K562 (cell line): ENCODE data around the gene RELA. TPM values are rescaled to one million over a fixed set of nuclear protein-coding genes. Genes with fewer than 3 reads are reported as not detected.

Source experiments
- HEY1 ChIP-seq: fragments of 250-450 bp; sonication (Bioruptor Pico); IDR thresholded peaks from 2 replicates; pipeline ENCODE4 v1.5.0; 2020; ENCODE audit warnings: mild to moderate bottlenecking, moderate library complexity, borderline replicate concordance
- LARP7 ChIP-seq: fragments of 450-650 bp; IDR thresholded peaks from 2 replicates; pipeline ENCODE4 v1.6.1; 2016
- SIN3A ChIP-seq, 2 experiments: fragments of 150-350 bp in 1 of 2; IDR thresholded peaks; 2 replicates each; pipeline ENCODE4 v1.6.1; 2011 to 2016; ENCODE audit warnings: borderline replicate concordance in 2 of 2, low read depth in 2 of 2, low read length in 2 of 2, mild to moderate bottlenecking in 2 of 2, moderate library complexity in 2 of 2; ENCODE audit not compliant: control insufficient read depth in 1 of 2
- SIRT6 ChIP-seq: IDR thresholded peaks from one replicate; pipeline ENCODE4 v1.6.1; 2012; ENCODE audit warnings: low read depth, mild to moderate bottlenecking, control low read depth, inconsistent platforms, low read length, moderate library complexity
- SMAD1 ChIP-seq: fragments of 150-350 bp; IDR thresholded peaks from 2 replicates; pipeline ENCODE4 v1.6.1; 2014; ENCODE audit warnings: low read length, low read depth; ENCODE audit not compliant: partially characterized antibody
- SP1 ChIP-seq: sonication (generic); formaldehyde crosslinking; IDR thresholded peaks from 2 replicates; pipeline ENCODE4 v1.8.1; 2022; ENCODE audit warnings: mild to moderate bottlenecking, missing genetic modification reagents
- ZFX ChIP-seq: sonication (generic); formaldehyde crosslinking; IDR thresholded peaks from 2 replicates; pipeline ENCODE4 v1.8.0; 2022; ENCODE audit warnings: mild to moderate bottlenecking, missing genetic modification reagents, moderate library complexity
- polyA plus RNA-seq, 8 experiments: library from polyadenylated mRNA; depleted of rRNA in 4 of 8; stranded (reverse) in 5 of 8; unstranded in 3 of 8; fragments of >200 nt; fragmentation: Nextera tagmentation in 2 of 8; fragmentation: Illumina TruSeq in 1 of 8; extraction: Ambion mirVana in 2 of 8; extraction: Trizol in 1 of 8; gene quantifications; 2 replicates each; pipeline versions ENCODE4 v1.2.1 to v1.2.3, GENCODE V29; 2011 to 2014; ENCODE audit warnings: inconsistent platforms in 1 of 8, missing spikeins in 1 of 8
- total RNA-seq, 7 experiments: library from RNA; depleted of rRNA in 6 of 7; stranded (reverse); fragments of >200 nt in 6 of 7; fragmentation: Illumina TruSeq in 2 of 7; extraction: Trizol in 2 of 7; gene quantifications; 2 replicates each; pipeline versions ENCODE4 v1.2.1 to v1.2.3, GENCODE V29; 2011 to 2021; ENCODE audit warnings: low replicate concordance in 1 of 7
- TF ChIP-seq, protein P1 (sequence below): fragments of 200-800 bp; sonication (Bioruptor generic); IDR thresholded peaks from 2 replicates; pipeline ENCODE4 v1.6.1; 2017; ENCODE audit warnings: missing genetic modification characterization, missing compliant biosample characterization

The RELA gene
- total and polyA plus RNA-seq, 9 of the 15 experiments (the other 6 are each of a cell fraction or from before 2014, with no cell fraction given) = 6.0 to 67.4 (median 20.6) TPM

DNA sequence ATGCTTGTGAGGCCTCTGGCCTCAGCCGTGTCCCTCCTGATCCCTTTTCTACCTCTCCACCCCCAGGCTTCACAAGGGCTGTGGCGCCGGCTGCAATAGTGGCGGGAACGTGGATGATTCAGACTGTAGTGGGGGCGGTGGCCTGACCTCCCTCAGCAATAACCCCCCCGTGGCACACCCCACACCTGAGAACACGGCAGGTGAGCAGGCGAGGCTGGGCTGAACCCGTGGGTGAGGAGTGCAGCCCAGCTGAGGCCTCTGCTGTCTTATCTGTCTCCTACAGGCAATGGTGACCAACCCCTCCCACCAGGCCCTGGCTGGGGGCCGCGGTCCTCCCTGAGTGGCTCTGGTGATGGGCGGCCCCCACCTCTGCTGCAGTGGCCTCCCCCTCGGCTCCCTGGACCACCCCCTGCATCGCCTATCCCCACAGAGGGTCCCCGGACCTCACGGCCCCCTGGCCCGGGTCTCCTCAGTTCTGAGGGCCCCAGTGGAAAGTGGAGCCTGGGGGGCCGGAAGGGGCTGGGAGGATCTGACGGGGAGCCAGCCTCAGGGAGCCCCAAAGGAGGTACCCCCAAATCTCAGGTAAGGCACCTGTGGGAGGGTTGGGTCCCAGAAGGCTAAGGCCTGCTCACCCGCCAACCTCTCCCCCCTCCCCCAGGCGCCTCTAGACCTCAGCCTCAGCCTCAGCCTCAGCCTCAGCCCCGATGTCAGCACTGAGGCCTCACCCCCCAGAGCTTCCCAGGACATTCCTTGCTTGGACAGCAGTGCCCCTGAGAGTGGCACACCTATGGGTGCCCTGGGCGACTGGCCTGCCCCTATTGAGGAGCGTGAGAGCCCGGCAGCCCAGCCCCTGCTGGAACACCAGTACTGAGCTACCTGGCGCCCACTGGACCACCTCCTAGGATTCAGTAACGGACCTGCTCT lies 26.3 kb downstream of the RELA start (continued):
- TF ChIP-seq SIRT6 (no peak), SIN3A (IDR thresholded peaks at IDR 0.05; ENCODE audit: borderline replicate concordance in 2 of 2, control insufficient read depth in 1 of 2, low read depth in 2 of 2, low read length in 2 of 2) (peak in 1 of 2 experiments; percentile 73; a peak in 1 of 4 replicates), LARP7 (no peak), SP1 (peak; percentile 41; the same call in 1 of the 2 replicates), SMAD1 (no peak), ZFX (CRISPR knock-in tag) (peak; percentile 38), HEY1 (CRISPR knock-in tag) (no peak)
- TF ChIP-seq, protein P1, sequence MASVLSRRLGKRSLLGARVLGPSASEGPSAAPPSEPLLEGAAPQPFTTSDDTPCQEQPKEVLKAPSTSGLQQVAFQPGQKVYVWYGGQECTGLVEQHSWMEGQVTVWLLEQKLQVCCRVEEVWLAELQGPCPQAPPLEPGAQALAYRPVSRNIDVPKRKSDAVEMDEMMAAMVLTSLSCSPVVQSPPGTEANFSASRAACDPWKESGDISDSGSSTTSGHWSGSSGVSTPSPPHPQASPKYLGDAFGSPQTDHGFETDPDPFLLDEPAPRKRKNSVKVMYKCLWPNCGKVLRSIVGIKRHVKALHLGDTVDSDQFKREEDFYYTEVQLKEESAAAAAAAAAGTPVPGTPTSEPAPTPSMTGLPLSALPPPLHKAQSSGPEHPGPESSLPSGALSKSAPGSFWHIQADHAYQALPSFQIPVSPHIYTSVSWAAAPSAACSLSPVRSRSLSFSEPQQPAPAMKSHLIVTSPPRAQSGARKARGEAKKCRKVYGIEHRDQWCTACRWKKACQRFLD (CRISPR knock-in tag) = peak; percentile 39; the same call in 1 of the 2 replicates
